IMR-90 (cell line): ENCODE data around the gene ZNF827. TPM values are rescaled to one million over a fixed set of nuclear protein-coding genes. Genes with fewer than 3 reads are reported as not detected.
A peak's percentile ranks its signal among the peaks of the same experiment; 100 is the strongest.

Source experiments
- ATAC-seq: fragments of 200-7000 bp; cut with Tn5 transposase; 2 replicates; pipeline ENCODE4 v1.9.1; 2020; ENCODE audit warnings: low read depth, mild to moderate bottlenecking, moderate library complexity
- BruUV-seq: library from RNA; stranded (reverse); fragments of 400-500 nt; replicated peaks from 2 replicates; lab custom pipeline; 2021; lab: Mats Ljungman, UMichigan
- CTCF ChIA-PET: fragments of 300-600 bp; formaldehyde crosslinking; extraction: SDS; loops from one replicate; lab custom pipeline; 2021; ENCODE audit warnings: antibody characterized with exemption; lab: Yijun Ruan, JAX
- POLR2A ChIA-PET: fragments of 300-600 bp; sonication (Branson Sonifier 250); formaldehyde crosslinking; loops from one replicate; lab custom pipeline; 2022; ENCODE audit warnings: antibody characterized with exemption; ENCODE audit not compliant: unreplicated experiment; lab: Charles Lee
- DNase-seq: peaks from one replicate; pipeline ENCODE4 v3.0.0; 2013
- H2AFZ ChIP-seq: replicated peaks from 2 replicates; pipeline ENCODE3; 2013; ENCODE audit warnings: low read length, mild to moderate bottlenecking; ENCODE audit not compliant: poor library complexity
- H2AK5ac ChIP-seq: 2 replicates; pipeline ENCODE4 v1.6.1; 2013; ENCODE audit warnings: low read depth, low read length, inconsistent platforms
- H2AK9ac ChIP-seq: replicated peaks from 2 replicates; pipeline ENCODE3; 2013; ENCODE audit warnings: mild to moderate bottlenecking, low read depth, low read length, moderate library complexity; ENCODE audit not compliant: poor library complexity
- H2BK120ac ChIP-seq: 2 replicates; pipeline ENCODE4 v1.6.1; 2013; ENCODE audit warnings: low read depth, low read length, inconsistent platforms
- H2BK15ac ChIP-seq: 3 replicates; pipeline ENCODE4 v1.6.1; 2013; ENCODE audit warnings: low read depth, low read length, inconsistent platforms
- H2BK20ac ChIP-seq: 2 replicates; pipeline ENCODE4 v1.6.1; 2013; ENCODE audit warnings: low read depth, mild to moderate bottlenecking, inconsistent platforms, low read length, moderate library complexity
- H2BK5ac ChIP-seq: 2 replicates; pipeline ENCODE4 v1.6.1; 2013; ENCODE audit warnings: mild to moderate bottlenecking, low read depth, low read length, inconsistent platforms; ENCODE audit not compliant: poor library complexity, severe bottlenecking
- H3K14ac ChIP-seq: replicated peaks from 2 replicates; pipeline ENCODE4 v1.6.1; 2013; ENCODE audit warnings: low read depth, low read length, inconsistent platforms
- H3K18ac ChIP-seq: 2 replicates; pipeline ENCODE4 v1.6.1; 2013; ENCODE audit warnings: low read depth, low read length, control low read depth
- H3K23ac ChIP-seq: 2 replicates; pipeline ENCODE4 v1.6.1; 2013; ENCODE audit warnings: low read depth, low read length, inconsistent platforms
- H3K27ac ChIP-seq: 2 replicates; pipeline ENCODE4 v1.5.1; 2013; ENCODE audit warnings: mild to moderate bottlenecking, control low read depth, low read length; ENCODE audit not compliant: insufficient read depth
- H3K27me3 ChIP-seq: 2 replicates; pipeline ENCODE4 v1.6.1; 2013; ENCODE audit warnings: low read length; ENCODE audit not compliant: control insufficient read depth, insufficient read depth
- H3K36me3 ChIP-seq: 2 replicates; pipeline ENCODE4 v1.6.1; 2013; ENCODE audit warnings: low read length, mixed read lengths; ENCODE audit not compliant: control insufficient read depth, insufficient read depth
- H3K4ac ChIP-seq: 2 replicates; pipeline ENCODE4 v1.6.1; 2013; ENCODE audit warnings: low read depth, low read length, inconsistent platforms
- H3K4me1 ChIP-seq: 2 replicates; pipeline ENCODE4 v1.6.1; 2013; ENCODE audit warnings: low read length, mixed read lengths; ENCODE audit not compliant: control insufficient read depth, insufficient read depth
- H3K4me2 ChIP-seq: 2 replicates; pipeline ENCODE4 v1.6.1; 2013; ENCODE audit warnings: low read depth, mild to moderate bottlenecking, control low read depth, low read length, moderate library complexity
- H3K4me3 ChIP-seq: 2 replicates; pipeline ENCODE4 v1.5.1; 2013; ENCODE audit warnings: low read depth, mild to moderate bottlenecking, control low read depth, low read length, moderate library complexity; ENCODE audit not compliant: insufficient read depth
- H3K56ac ChIP-seq: 2 replicates; pipeline ENCODE4 v1.6.1; 2013; ENCODE audit warnings: low read length, inconsistent platforms; ENCODE audit not compliant: insufficient read depth; ENCODE audit errors: extremely low read depth
- H3K79me1 ChIP-seq, 2 experiments: 2 replicates each; pipeline ENCODE4 v1.6.1; 2013; ENCODE audit warnings: low read length in 2 of 2, inconsistent platforms in 1 of 2, low read depth in 1 of 2
- H3K9ac ChIP-seq: 2 replicates; pipeline ENCODE4 v1.6.1; 2013; ENCODE audit warnings: low read depth, low read length, control low read depth
- H3K9me1 ChIP-seq: 2 replicates; pipeline ENCODE4 v1.6.1; 2013; ENCODE audit warnings: low read length, inconsistent platforms; ENCODE audit not compliant: insufficient read depth
- H3K9me3 ChIP-seq: 2 replicates; pipeline ENCODE4 v1.6.1; 2013; ENCODE audit warnings: low read length; ENCODE audit not compliant: control insufficient read depth, insufficient read depth
- H4K20me1 ChIP-seq: 2 replicates; pipeline ENCODE4 v1.6.1; 2013; ENCODE audit warnings: low read length, inconsistent platforms; ENCODE audit not compliant: insufficient read depth
- H4K5ac ChIP-seq: 2 replicates; pipeline ENCODE4 v1.6.1; 2013; ENCODE audit warnings: mild to moderate bottlenecking, low read depth, low read length, control low read depth
- H4K8ac ChIP-seq, 2 experiments: 2 replicates each; pipeline ENCODE4 v1.6.1; 2013; ENCODE audit warnings: low read depth in 2 of 2, low read length in 2 of 2, control low read depth in 1 of 2, inconsistent platforms in 1 of 2
- H4K91ac ChIP-seq: 2 replicates; pipeline ENCODE4 v1.6.1; 2013; ENCODE audit warnings: low read depth, low read length, inconsistent platforms; ENCODE audit not compliant: insufficient read depth
- CHD1 ChIP-seq: IDR thresholded peaks from 2 replicates; pipeline ENCODE4 v1.6.1; 2012; ENCODE audit warnings: low read depth, low read length, improper control_type of control experiment
- CTCF ChIP-seq: conservative IDR thresholded peaks from 2 replicates; pipeline ENCODE4 v1.5.1; 2012; ENCODE audit warnings: mild to moderate bottlenecking, low read depth, low read length, improper control_type of control experiment
- FOS ChIP-seq: fragments of 150-350 bp; IDR thresholded peaks from 2 replicates; pipeline ENCODE4 v1.6.1; 2016; ENCODE audit warnings: low read depth, low read length
- MAFK ChIP-seq: IDR thresholded peaks from 2 replicates; pipeline ENCODE4 v1.6.1; 2012; ENCODE audit warnings: low read depth, low read length, improper control_type of control experiment
- MAZ ChIP-seq: IDR thresholded peaks from 2 replicates; pipeline ENCODE4 v1.6.1; 2012; ENCODE audit warnings: low read depth, mild to moderate bottlenecking, low read length, improper control_type of control experiment, moderate library complexity, borderline replicate concordance
- RCOR1 ChIP-seq: IDR thresholded peaks from 2 replicates; pipeline ENCODE4 v1.6.1; 2012; ENCODE audit warnings: mild to moderate bottlenecking, low read length, improper control_type of control experiment; ENCODE audit not compliant: insufficient replicate concordance
- RFX5 ChIP-seq: IDR thresholded peaks from 2 replicates; pipeline ENCODE4 v1.8.0; 2012; ENCODE audit warnings: low read depth, mild to moderate bottlenecking, low read length, moderate library complexity
- SMC3 ChIP-seq: fragments of 150-350 bp; IDR thresholded peaks from 2 replicates; pipeline ENCODE4 v1.6.1; 2016; ENCODE audit warnings: low read depth, mild to moderate bottlenecking, antibody characterized with exemption, low read length, moderate library complexity
- WGBS, 2 experiments: methylation state at CpG; one replicate each; pipeline versions ENCODE4 v1.1.5 to v1.1.7; 2013; ENCODE audit warnings: missing lambda C conversion rate in 2 of 2; ENCODE audit not compliant: insufficient read length in 1 of 2; ENCODE audit errors: extremely low coverage in 2 of 2; 5-methylcytosine and 5-hydroxymethylcytosine counted together
- dilution Hi-C: fragments of 300-500 bp; cut with HindIII; formaldehyde crosslinking; loops from one replicate; pipeline ENCODE4 v1.14.3; 2018; ENCODE audit warnings: low sequenced_read_pairs; ENCODE audit not compliant: unreplicated experiment
- in situ Hi-C: fragments of 300-500 bp; cut with MboI; formaldehyde crosslinking; loops from 3 replicates; pipeline ENCODE4 v1.14.3; 2019; ENCODE audit warnings: low sequenced_read_pairs, inconsistent platforms, mixed read lengths
- intact Hi-C: fragments of 100-400 bp; cut with micrococcal nuclease; formaldehyde crosslinking; loops from 2 replicates; pipeline ENCODE4 v1.10.0; 2022
- polyA plus RNA-seq, 3 experiments: library from polyadenylated mRNA; depleted of rRNA; stranded (reverse); fragments of >200 nt; gene quantifications; 2 replicates each; pipeline ENCODE4 v1.2.3, GENCODE V29; 2012; ENCODE audit warnings: low replicate concordance in 1 of 3
- total RNA-seq: library from RNA; depleted of rRNA; stranded (reverse); fragments of >200 nt; gene quantifications from 2 replicates; pipeline ENCODE4 v1.2.3, GENCODE V29; 2012

ZNF827 gene
- total and polyA plus RNA-seq, 2 of the 4 experiments (the other 2 are of a cell fraction), result 6.6 to 31.7 TPM

- CTCF ChIA-PET, result interaction anchor here (0.6 to 1.0 kb wide), 2 partner anchors 32 to 1645 kb away, joined by 4 to 8 read pairs; no protein-coding TSS in a partner anchor
- no peak overlapping the region for H2AK9ac ChIP-seq
- H3K4ac ChIP-seq, result peak overlapping the region; percentile 37; the same call in 1 of the 2 replicates
- no TSS peak for BruUV-seq
- dilution Hi-C loops, result no loop called here
- no peak overlapping the region for H2BK5ac ChIP-seq
- no peak overlapping the region for H2BK20ac ChIP-seq
- H3K18ac ChIP-seq, result no peak overlapping the region
- no peak overlapping the region; the same call in 1 of the 2 replicates for H4K91ac ChIP-seq
- ATAC-seq, result no peak
- no peak overlapping the region for H3K23ac ChIP-seq
- H3K4me1 ChIP-seq, result peaks cover 19% of the 10 kb centered on the region
- POLR2A ChIA-PET, result no interaction called here
- 50% methylated on average over 1 of the region's 5 CpGs; no CpG with 5 or more reads in 1 of the 2 experiments for WGBS, 2 experiments
- H4K8ac ChIP-seq, result no peak overlapping the region
- H3K4me2 ChIP-seq, result no peak overlapping the region
- H3K27me3 ChIP-seq, result no peaks in the 10 kb centered on the region
- DNase-seq, result no peak
- peak overlapping the region; percentile 74; the same call in 1 of the 2 replicates for H3K14ac ChIP-seq
- no peaks in the 10 kb centered on the region for H3K36me3 ChIP-seq
- H2BK120ac ChIP-seq, result peak overlapping the region; percentile 4; the same call in 1 of the 2 replicates
- no peak overlapping the region for H2AFZ ChIP-seq
- H2BK15ac ChIP-seq, result 0 out of 3 replicates have a peak overlapping the region, but pooled peaks have one; percentile 35
- peaks cover 0 to 6% of the 10 kb centered on the region in 2 experiments; a peak in 1 of 4 replicates for H3K79me1 ChIP-seq
- no peaks in the 10 kb centered on the region for H4K20me1 ChIP-seq
- H2AK5ac ChIP-seq, result peak overlapping the region; percentile 45
- no peak for TF ChIP-seq RFX5
- no peak for TF ChIP-seq CHD1
- no peak for TF ChIP-seq MAFK
- TF ChIP-seq SMC3, result no peak
- TF ChIP-seq FOS, result no peak
- TF ChIP-seq CTCF, result no peak
- no peak for TF ChIP-seq RCOR1
- no peak for TF ChIP-seq MAZ
- H4K5ac ChIP-seq, result no peak overlapping the region; the same call in 1 of the 2 replicates
- no peak overlapping the region for H3K9ac ChIP-seq
- intact Hi-C loops, result loop anchor here (5.0 to 10.0 kb wide), 3 partner anchors 137 to 525 kb away; partner anchors contain the start of gene SMAD1
- H3K9me1 ChIP-seq, result peaks cover 14% of the 10 kb centered on the region
- no peak overlapping the region for H3K27ac ChIP-seq
- H3K4me3 ChIP-seq, result no peak overlapping the region
- H3K9me3 ChIP-seq, result no peaks in the 10 kb centered on the region
- in situ Hi-C loops, result loop anchor here (5.0 kb wide), 1 partner anchor 67 kb away; no protein-coding TSS in a partner anchor
- no peak overlapping the region for H3K56ac ChIP-seq
Measured at GRCh38 chr4:145739845-145740244, 198.8 kb downstream of the ZNF827 start.
